ELR (cell line): ENCODE data around the gene NEUROG2.
"Not testable (repeated sequence)": the region's sequence is repeated elsewhere in the genome, so short reads cannot be mapped to it uniquely, and the experiment has no call there.

ENCODE experiments used
- DNase-seq: peaks from one replicate; pipeline ENCODE4 v3.0.0-alpha.2; 2015; ENCODE audit warnings: low read depth

NEUROG2 gene

GRCh38 chr4:112490808-112491207 lies 25.2 kb downstream of the NEUROG2 start:
- not testable (repeated sequence) for DNase-seq

- no peak for DNase-seq
Measured at GRCh38 chr4:112485930-112486329, 30.1 kb downstream of the NEUROG2 start.

DNA sequence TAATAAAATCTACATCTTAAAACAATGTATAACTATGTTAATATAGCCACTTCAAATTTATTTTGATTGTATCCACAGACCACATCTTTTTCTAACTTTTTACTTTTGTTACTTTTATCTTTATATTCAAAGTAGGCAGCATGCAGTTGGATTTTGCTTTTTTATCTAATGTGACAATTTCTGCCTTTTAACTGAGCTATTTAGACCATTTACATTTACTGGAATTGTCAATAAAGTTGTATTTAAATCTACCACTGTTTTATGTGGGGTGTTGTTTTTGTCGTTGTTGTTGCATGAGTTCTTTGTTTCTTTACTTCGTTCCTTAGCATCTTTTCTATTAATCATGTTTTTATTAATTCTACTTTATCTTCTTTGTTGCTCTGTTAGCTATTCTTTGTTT lies 42.0 kb downstream of the NEUROG2 start:
- DNase-seq = no peak

DNA sequence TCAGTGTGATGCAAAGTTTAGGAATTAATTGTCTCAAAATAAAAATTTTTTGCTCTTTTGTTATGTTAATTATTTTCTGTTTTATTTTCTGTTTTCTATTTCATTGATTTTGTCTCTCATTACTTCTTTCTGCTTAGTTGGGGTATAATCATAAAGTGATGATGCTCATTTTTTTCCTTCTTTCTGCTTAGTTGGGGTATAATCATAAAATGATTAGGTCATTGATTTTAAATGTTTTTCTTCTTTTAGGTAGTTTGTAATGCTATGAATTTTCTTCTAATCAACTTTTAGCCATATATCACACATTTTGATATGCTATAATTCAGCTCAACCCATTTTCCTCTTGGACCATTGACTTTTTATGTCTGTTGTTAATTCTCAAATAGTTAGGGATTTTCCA lies 43.7 kb downstream of the NEUROG2 start:
- no peak for DNase-seq
